Bronchial epithelial cell (primary cell): ENCODE results near the gene MRPL17. TPM values are rescaled to one million over a fixed set of nuclear protein-coding genes. Genes with fewer than 3 reads are reported as not detected.

Source experiments
- DNase-seq: peaks from one replicate; pipeline ENCODE4 v3.0.0-alpha.2; 2010; ENCODE audit warnings: low read depth
- FAIRE-seq: peaks from 2 replicates; lab custom pipeline; 2011; peaks lifted over from hg19 to GRCh38; lab: Jason Lieb, UNC
- H3K27me3 ChIP-seq: 2 replicates; pipeline ENCODE4 v1.5.1; 2011; ENCODE audit warnings: low read length; ENCODE audit not compliant: control insufficient read depth, insufficient read depth
- H3K36me3 ChIP-seq: 2 replicates; pipeline ENCODE4 v1.5.1; 2011; ENCODE audit warnings: low read length; ENCODE audit not compliant: control insufficient read depth, insufficient read depth
- H3K4me3 ChIP-seq: 2 replicates; pipeline ENCODE4 v1.5.1; 2011; ENCODE audit warnings: mild to moderate bottlenecking, low read depth, low read length, control low read depth
- total RNA-seq: library from RNA; depleted of rRNA; stranded (reverse); fragments of >200 nt; gene quantifications from 2 replicates; pipeline ENCODE4 v1.2.1, GENCODE V29; 2014
- TF ChIP-seq, protein P1 (sequence below): IDR thresholded peaks from 2 replicates; pipeline ENCODE4 v1.5.1; 2011; ENCODE audit warnings: mild to moderate bottlenecking, moderate library complexity, low read length, control low read depth, inconsistent platforms; ENCODE audit not compliant: insufficient read depth, severe bottlenecking

MRPL17 gene
- total RNA-seq, 1 donor from 2014 or later = 63.7 TPM

DNA sequence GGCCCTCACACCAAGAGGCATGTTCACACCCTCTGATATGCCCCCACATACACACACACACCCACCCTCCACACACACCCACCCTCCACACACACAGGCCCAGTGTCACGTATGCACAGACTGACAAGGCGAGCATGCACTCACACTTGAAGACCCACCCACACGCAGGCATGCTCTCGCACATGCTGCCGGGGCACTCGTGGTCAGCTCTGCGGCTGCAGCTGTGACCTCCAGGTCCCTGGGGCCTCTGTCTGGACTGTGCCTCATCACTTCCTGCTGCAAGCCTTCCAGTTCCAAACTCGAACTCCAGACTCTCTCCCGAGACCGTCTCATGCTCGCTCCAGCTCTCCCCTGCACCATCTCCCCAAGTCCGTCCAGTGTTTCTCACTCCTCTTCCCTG, 37.1 kb downstream of the MRPL17 start:
- peaks cover 10% of the 10 kb centered on the region for H3K27me3 ChIP-seq

DNA sequence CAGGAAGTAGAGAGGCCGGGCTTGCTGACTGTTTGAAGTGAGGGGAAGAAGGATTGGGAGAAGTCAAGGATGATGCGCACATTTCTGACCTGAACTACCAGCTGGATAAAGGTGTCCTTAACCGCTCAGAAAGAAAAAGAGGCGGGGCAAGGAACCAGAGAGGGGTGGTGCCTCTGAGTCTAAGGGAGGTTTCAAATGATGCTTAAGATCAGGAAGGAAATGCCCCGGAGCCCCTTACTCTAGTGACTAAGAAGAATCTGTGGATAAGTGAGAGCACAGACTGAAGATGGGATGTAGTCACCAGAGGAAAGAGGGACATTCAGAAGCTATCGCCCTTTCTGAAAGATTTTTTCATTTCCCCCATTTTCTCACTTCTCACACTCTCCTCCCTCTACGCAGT, 40.2 kb downstream of the MRPL17 start:
- Histone ChIP-seq H3K4me3 (no peak overlapping the region), H3K27me3 (peaks cover 2% of the 10 kb centered on the region), H3K36me3 (no peaks in the 10 kb centered on the region)
- DNase-seq (no peak), FAIRE-seq (no peak)
- TF ChIP-seq, protein P1, sequence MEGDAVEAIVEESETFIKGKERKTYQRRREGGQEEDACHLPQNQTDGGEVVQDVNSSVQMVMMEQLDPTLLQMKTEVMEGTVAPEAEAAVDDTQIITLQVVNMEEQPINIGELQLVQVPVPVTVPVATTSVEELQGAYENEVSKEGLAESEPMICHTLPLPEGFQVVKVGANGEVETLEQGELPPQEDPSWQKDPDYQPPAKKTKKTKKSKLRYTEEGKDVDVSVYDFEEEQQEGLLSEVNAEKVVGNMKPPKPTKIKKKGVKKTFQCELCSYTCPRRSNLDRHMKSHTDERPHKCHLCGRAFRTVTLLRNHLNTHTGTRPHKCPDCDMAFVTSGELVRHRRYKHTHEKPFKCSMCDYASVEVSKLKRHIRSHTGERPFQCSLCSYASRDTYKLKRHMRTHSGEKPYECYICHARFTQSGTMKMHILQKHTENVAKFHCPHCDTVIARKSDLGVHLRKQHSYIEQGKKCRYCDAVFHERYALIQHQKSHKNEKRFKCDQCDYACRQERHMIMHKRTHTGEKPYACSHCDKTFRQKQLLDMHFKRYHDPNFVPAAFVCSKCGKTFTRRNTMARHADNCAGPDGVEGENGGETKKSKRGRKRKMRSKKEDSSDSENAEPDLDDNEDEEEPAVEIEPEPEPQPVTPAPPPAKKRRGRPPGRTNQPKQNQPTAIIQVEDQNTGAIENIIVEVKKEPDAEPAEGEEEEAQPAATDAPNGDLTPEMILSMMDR = no peak

More for the DNA sequence above, 37.1 kb downstream of the MRPL17 start:
- no peak for DNase-seq
- no peak for FAIRE-seq
- TF ChIP-seq, protein P1 = no peak
- Histone ChIP-seq H3K36me3 (no peaks in the 10 kb centered on the region), H3K4me3 (no peak overlapping the region)

DNA sequence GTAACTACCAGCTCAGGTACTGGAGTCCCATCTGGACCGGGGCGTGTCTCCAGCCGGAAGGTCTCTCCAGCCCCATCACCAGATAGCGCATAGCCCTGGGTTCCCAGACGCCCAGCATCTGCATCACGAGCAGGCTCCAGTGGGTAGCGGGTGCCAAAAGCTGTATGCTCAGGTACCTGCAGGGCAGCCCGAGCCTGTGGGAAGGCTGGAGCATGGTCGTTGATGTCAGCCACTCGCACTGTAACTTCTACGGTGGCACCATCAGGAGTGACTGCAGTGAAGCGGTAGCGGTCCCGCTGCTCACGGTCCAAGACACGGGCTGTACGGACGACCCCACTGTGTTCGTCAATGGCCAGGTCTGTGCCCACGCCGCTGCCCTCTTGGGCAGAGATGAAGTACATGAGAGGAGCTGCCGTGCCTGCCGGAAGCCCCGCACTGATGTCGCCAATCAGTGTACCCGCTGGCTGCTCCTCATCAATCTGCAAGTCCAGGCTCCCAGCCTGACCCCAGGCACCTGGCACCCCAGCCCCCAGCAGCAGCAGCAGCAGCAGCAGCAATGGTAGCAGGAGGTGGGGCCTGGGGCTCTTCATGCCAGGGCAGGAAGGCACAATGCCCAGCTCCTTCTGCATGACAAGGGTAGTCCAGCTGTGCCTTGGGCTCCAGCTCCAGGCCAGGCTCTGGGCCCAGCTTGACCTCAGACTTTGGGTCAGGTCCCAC, 42.0 kb downstream of the MRPL17 start:
- FAIRE-seq = no peak
- TF ChIP-seq, protein P1 = no peak
- Histone ChIP-seq H3K4me3 (no peak overlapping the region), H3K27me3 (peaks cover 2% of the 10 kb centered on the region), H3K36me3 (no peaks in the 10 kb centered on the region)
- DNase-seq = no peak

DNA sequence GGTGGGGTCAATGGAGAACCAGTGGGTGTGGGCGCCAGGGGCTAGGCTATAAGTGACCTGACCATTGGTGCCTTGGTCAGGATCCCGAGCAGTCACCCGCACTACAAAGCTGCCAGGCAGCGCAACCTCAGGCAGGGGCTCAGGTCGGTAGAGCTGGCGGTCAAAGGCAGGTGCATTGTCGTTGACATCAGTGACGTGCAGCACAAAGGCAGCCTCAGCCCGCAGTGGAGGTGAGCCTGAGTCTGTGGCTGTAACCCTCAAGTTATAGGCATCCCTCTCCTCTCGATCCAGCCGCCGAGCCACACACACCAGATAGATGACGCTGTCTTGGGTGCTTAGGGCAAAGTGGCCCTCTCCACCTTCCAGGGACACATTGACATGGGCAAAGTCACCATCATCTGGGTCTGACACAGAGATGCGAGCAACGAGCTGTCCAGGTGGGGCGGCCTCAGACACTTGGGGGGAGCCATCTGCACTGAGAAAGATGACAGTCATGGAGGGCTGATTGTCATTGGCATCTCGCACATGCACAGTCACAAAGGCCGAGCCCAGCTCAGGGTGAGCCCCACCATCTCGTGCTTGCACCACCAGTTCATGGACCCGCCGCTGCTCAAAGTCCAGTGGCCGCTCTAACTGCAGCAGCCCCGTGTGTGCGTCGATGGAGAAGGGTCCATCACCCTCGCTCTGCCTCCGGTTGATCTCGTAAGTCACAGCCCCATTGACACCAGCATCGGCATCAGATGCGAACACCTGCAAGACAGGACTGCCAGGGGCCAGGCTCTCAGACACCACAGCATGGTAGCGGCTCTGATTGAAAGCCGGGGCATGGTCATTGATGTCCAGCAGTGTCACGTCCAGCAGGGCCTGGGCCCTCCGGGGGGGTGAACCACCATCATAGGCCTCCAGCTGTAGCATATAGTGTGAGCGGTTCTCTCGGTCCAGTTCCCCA, 42.8 kb downstream of the MRPL17 start:
- H3K27me3 ChIP-seq = peaks cover 2% of the 10 kb centered on the region
- H3K36me3 ChIP-seq = no peaks in the 10 kb centered on the region
- FAIRE-seq = no peak
- TF ChIP-seq, protein P1 = no peak
- no peak for DNase-seq
- H3K4me3 ChIP-seq = no peak overlapping the region

DNA sequence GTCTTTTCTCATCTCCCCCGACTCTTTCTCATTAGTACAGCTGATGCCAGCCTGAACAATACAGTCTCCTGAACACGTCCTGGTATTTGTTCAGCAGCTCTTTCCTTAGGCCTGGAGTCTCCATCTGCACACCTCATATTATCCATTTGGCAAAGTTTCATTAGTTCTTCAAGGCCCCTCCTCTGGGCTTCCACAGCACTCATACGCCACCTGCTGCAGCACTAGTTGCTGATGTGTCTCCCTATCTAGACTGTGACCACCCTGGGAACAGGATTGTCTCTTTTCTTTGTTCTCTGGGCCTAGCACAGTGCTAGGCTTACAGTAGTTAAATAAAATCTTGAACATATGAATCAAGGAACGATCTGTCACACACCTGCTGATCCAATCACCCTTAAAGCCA, 44.7 kb downstream of the MRPL17 start:
- no peak for FAIRE-seq
- TF ChIP-seq, protein P1 = no peak
- Histone ChIP-seq H3K27me3 (no peaks in the 10 kb centered on the region), H3K36me3 (no peaks in the 10 kb centered on the region), H3K4me3 (no peak overlapping the region)
- DNase-seq = no peak
